Right cardiac atrium (tissue), 5 donors: Measurements from ENCODE around the gene WT1. TPM values are rescaled to one million over a fixed set of nuclear protein-coding genes. Genes with fewer than 3 reads are reported as not detected.
A peak's percentile ranks its signal among the peaks of the same experiment; 100 is the strongest.

Source experiments
- ATAC-seq, 2 donors: fragments of 200-7000 bp; cut with Tn5 transposase; one replicate each; pipeline versions ENCODE4 v1.8.0 to v1.9.1; 2020; ENCODE audit warnings: moderate library complexity in 2 of 2, mild to moderate bottlenecking in 1 of 2
- DNase-seq, 3 donors: peaks; one replicate each; pipeline ENCODE4 v3.0.0-alpha.2; 2020
- H3K27ac ChIP-seq: one replicate; pipeline ENCODE4 v1.5.1; 2013; ENCODE audit warnings: mild to moderate bottlenecking, low read length, control low read depth, moderate library complexity
- H3K27me3 ChIP-seq: one replicate; pipeline ENCODE4 v1.6.1; 2013; ENCODE audit not compliant: control insufficient read depth, insufficient read depth
- H3K4me1 ChIP-seq: one replicate; pipeline ENCODE4 v1.6.1; 2013; ENCODE audit warnings: low read length; ENCODE audit not compliant: control insufficient read depth, insufficient read depth
- H3K4me3 ChIP-seq: one replicate; pipeline ENCODE4 v1.5.1; 2013; ENCODE audit warnings: low read length, control low read depth
- H3K9me3 ChIP-seq: one replicate; pipeline ENCODE4 v1.6.1; 2013; ENCODE audit warnings: low read length; ENCODE audit not compliant: control insufficient read depth
- WGBS: extraction: QIAGEN DNeasy Blood & Tissue Kit; methylation state at CpG from one replicate; pipeline ENCODE4 v1.1.7; 2013; 5-methylcytosine and 5-hydroxymethylcytosine counted together
- intact Hi-C, 4 donors: fragments of 100-400 bp; cut with DNase I; formaldehyde crosslinking; loops; one replicate each; pipeline versions ENCODE4 v1.11.0 to v1.14.0; 2022 to 2023
- polyA plus RNA-seq: library from polyadenylated mRNA; stranded (reverse); fragments of 200-250 nt; gene quantifications from one replicate; pipeline ENCODE4 v1.2.3, GENCODE V29; 2013
- total RNA-seq, 4 donors: library from RNA; stranded (reverse); fragmentation: NEBNext Ultra II Directional; extraction: Animal tissue kit (Norgen Biotek cat#: 25700); gene quantifications; one replicate each; pipeline ENCODE4 v1.2.1, GENCODE V29; 2021
- donor health status: healthy with polysubstance abuse.
- donor health status: DM: no; HTN: yes; CAD: no.
- donor health status: DM: no; HTN: no; CAD: no.
- donor health status: DM: no; HTN: yes; CAD: no; lungs with severe emphysema.
- donor health status: DM: yes; HTN: yes; CAD: no.

Gene WT1
- total and polyA plus RNA-seq, 5 donors, result 1.4 to 3.0 (median 2.0) TPM

- Histone ChIP-seq H3K27me3 (no peaks in the 10 kb centered on the region), H3K27ac (no peak overlapping the region), H3K9me3 (no peaks in the 10 kb centered on the region), H3K4me3 (no peak overlapping the region), H3K4me1 (no peaks in the 10 kb centered on the region)
- 78% methylated on average over 4 of the region's 4 CpGs for WGBS
- ATAC-seq, result peak in 1 of 2 donors; percentile 67
- intact Hi-C loops, result no loop called here
- DNase-seq, result no peak
Measured at GRCh38 chr11:32396991-32397390, 38.3 kb downstream of the WT1 start.

DNA sequence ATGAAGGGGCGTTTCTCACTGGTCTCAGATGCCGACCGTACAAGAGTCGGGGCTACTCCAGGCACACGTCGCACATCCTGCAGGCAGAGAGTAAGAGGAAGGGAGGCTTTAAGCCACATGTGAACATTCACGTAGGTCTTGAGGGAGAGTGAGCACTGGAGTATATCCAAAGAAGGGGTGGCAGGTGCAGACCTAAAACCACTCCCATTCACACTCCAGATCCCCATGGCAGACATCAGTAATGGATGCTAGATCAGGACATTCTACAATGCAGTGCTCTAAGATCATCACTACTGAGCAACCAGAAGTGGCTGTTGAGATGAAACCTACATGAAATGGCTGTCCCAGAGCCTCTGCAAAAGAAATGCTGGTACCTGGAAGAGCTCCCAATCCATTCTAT lies 39.0 kb downstream of the WT1 start:
- peak in 1 of 2 donors; percentile 34 for ATAC-seq
- DNase-seq, result no peak
- Histone ChIP-seq H3K27me3 (no peaks in the 10 kb centered on the region), H3K4me1 (no peaks in the 10 kb centered on the region), H3K4me3 (no peak overlapping the region), H3K9me3 (no peaks in the 10 kb centered on the region), H3K27ac (no peak overlapping the region)
- intact Hi-C loops, result no loop called here
- WGBS, result 81% methylated on average over 7 of the region's 7 CpGs

GRCh38 chr11:32395127-32395526 lies 40.2 kb downstream of the WT1 start:
- no peak overlapping the region for H3K27ac ChIP-seq
- no peak overlapping the region for H3K4me3 ChIP-seq
- intact Hi-C loops, result no loop called here
- WGBS, result 62% methylated on average over 4 of the region's 4 CpGs
- ATAC-seq (no peak), DNase-seq (no peak)
- no peaks in the 10 kb centered on the region for H3K4me1 ChIP-seq
- H3K9me3 ChIP-seq, result no peaks in the 10 kb centered on the region
- no peaks in the 10 kb centered on the region for H3K27me3 ChIP-seq

GRCh38 chr11:32392840-32393239 lies 42.5 kb downstream of the WT1 start:
- intact Hi-C loops, result no loop called here
- H3K27me3 ChIP-seq, result no peaks in the 10 kb centered on the region
- ATAC-seq (no peak), DNase-seq (no peak)
- H3K4me3 ChIP-seq, result no peak overlapping the region
- H3K27ac ChIP-seq, result no peak overlapping the region
- H3K9me3 ChIP-seq, result no peaks in the 10 kb centered on the region
- 94% methylated on average over 2 of the region's 2 CpGs for WGBS
- H3K4me1 ChIP-seq, result no peaks in the 10 kb centered on the region

- no peak for DNase-seq
Measured at GRCh38 chr11:32391956-32392553, 43.3 kb downstream of the WT1 start.

GRCh38 chr11:32391479-32391878 lies 43.9 kb downstream of the WT1 start:
- intact Hi-C loops, result no loop called here
- no peak overlapping the region for H3K27ac ChIP-seq
- no peak overlapping the region for H3K4me3 ChIP-seq
- DNase-seq (no peak), ATAC-seq (no peak)
- no peaks in the 10 kb centered on the region for H3K27me3 ChIP-seq
- 83% methylated on average over 3 of the region's 3 CpGs for WGBS
- H3K9me3 ChIP-seq, result no peaks in the 10 kb centered on the region
- no peaks in the 10 kb centered on the region for H3K4me1 ChIP-seq

More at GRCh38 chr11:32391956-32392553, 43.3 kb downstream of the WT1 start:
- intact Hi-C loops, result no loop called here
- no peak for ATAC-seq
- no peak overlapping the region for H3K4me3 ChIP-seq
- H3K4me1 ChIP-seq, result no peaks in the 10 kb centered on the region
- H3K27ac ChIP-seq, result no peak overlapping the region
- no peaks in the 10 kb centered on the region for H3K9me3 ChIP-seq
- no peaks in the 10 kb centered on the region for H3K27me3 ChIP-seq
- 81% methylated on average over 8 of the region's 8 CpGs for WGBS

DNA sequence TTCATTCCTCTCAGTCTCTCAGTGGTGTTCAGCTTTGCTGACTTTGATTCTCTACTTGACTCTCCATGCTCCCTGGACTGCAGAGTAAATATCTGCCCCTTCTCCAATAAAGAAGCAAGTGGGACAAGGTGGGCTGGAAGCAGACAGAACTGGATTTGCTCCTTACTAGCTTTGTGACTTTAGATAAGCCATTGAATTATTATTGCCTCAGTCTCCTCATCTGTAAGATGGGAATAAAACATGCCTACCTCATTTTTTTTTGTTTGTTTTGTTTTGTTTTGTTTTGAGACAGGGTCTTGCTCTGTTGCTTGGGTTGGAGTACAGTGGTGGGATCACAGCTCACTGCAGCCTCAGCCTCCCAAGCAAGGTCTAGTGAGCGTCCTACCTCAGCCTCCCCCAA lies 44.6 kb downstream of the WT1 start:
- intact Hi-C loops, result no loop called here
- no peaks in the 10 kb centered on the region for H3K27me3 ChIP-seq

DNA sequence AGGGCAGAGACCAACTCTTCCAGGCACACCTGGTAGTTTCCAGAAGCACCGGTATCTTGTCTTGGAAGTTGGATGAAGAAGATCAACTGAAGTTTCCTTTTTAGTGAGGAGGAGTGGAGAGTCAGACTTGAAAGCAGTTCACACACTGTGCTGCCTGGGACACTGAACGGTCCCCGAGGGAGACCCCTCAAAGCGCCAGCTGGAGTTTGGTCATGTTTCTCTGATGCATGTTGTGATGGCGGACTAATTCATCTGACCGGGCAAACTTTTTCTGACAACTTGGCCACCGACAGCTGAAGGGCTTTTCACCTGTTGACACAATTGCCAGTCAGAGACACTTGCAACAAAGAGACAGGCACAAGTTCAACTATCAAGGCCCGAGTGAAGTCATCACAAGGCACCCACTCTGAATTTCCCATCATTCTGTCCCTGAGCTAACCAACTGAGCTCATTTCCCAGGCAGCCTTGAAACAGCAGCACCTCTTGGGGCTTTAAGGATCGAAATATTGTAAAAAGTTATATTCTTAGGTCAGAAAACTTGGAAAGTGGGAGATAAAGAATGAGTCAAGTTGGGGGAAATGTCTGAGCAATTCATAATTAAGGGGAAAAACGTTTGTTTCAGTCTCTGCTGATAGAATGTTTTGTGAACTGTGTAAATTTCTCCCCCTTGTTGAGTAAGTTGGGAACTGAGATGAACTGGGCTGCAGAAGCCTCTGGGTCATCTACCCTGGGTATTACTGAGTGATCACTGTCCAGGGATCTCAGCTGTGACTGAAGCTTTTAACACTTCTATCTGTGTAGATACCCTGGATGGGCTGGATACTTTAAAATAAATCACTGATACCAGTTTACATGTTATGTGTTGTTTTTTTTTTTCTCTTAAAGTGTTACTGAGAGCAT lies 46.2 kb downstream of the WT1 start:
- intact Hi-C loops, result no loop called here
- DNase-seq (no peak), ATAC-seq (no peak)
- no peak overlapping the region for H3K4me3 ChIP-seq
- no peaks in the 10 kb centered on the region for H3K27me3 ChIP-seq
- no peaks in the 10 kb centered on the region for H3K4me1 ChIP-seq
- H3K27ac ChIP-seq, result no peak overlapping the region
- H3K9me3 ChIP-seq, result no peaks in the 10 kb centered on the region
- 81% methylated on average over 10 of the region's 10 CpGs for whole genome bisulfite sequencing

More for the DNA sequence above, 44.6 kb downstream of the WT1 start:
- ATAC-seq, result no peak
- no peak for DNase-seq
- H3K4me3 ChIP-seq, result no peak overlapping the region
- H3K4me1 ChIP-seq, result no peaks in the 10 kb centered on the region
- no peaks in the 10 kb centered on the region for H3K9me3 ChIP-seq
- no peak overlapping the region for H3K27ac ChIP-seq
- WGBS, result 92% methylated on average over 1 of the region's 1 CpG

DNA sequence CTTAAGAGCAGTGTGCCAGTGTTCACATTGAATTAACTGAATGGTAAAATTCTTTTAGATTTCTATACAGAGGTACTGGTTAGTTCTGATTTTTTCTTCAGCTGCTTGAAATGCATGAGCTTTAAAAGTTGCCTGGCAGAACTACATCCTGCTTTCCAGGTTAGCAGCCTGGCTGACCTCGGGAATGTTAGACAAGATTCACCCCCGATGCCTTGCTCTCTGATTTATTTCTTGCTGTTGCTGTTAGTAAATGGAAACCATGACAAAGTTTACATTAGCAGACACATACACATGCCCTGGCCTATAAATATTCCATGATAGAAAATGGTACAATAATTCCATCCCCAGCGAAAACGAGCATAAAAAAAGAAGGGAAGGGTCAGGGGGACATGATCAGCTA lies 47.0 kb downstream of the WT1 start:
- DNase-seq (no peak), ATAC-seq (no peak)
- H3K27ac ChIP-seq, result no peak overlapping the region
- no peaks in the 10 kb centered on the region for H3K9me3 ChIP-seq
- H3K4me1 ChIP-seq, result no peaks in the 10 kb centered on the region
- H3K27me3 ChIP-seq, result no peaks in the 10 kb centered on the region
- intact Hi-C loops, result no loop called here
- WGBS, result 73% methylated on average over 4 of the region's 4 CpGs
- no peak overlapping the region for H3K4me3 ChIP-seq

- Histone ChIP-seq H3K9me3 (no peaks in the 10 kb centered on the region), H3K4me3 (no peak overlapping the region), H3K27me3 (no peaks in the 10 kb centered on the region), H3K4me1 (no peaks in the 10 kb centered on the region), H3K27ac (no peak overlapping the region)
- DNase-seq (no peak), ATAC-seq (no peak)
- intact Hi-C loops, result no loop called here
- 82% methylated on average over 4 of the region's 4 CpGs for WGBS
Measured at GRCh38 chr11:32387411-32387810, 47.9 kb downstream of the WT1 start.

DNA sequence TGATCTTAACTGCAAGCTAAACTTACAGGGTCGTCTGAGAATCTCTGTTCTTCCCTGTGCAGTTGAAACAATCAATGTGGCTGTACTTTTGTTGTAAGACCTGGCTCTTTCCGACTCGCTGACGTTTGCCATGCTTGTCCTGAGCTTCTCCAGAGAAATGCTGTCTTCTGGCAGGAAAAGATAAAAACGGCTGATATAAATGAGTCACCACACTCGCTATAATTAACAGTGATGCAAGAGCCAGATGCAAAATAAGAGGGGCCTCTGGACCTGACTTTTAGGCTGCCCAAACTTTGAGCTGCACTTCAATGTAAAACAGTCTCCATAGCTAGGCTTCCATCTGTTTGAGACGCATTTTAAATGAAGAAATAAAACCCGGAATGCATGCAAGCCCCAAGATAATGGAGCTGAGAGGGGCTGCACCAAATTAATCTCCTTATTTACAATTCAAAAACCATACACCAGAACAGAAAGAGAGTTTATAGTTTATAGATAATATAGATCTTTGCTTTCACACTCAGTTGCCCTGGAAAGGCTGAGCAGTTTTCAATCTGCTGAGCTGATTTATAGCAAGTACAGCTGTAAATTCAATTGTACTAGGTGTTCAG lies 48.5 kb downstream of the WT1 start:
- Histone ChIP-seq H3K4me1 (no peaks in the 10 kb centered on the region), H3K4me3 (no peak overlapping the region), H3K27ac (no peak overlapping the region), H3K27me3 (no peaks in the 10 kb centered on the region), H3K9me3 (no peaks in the 10 kb centered on the region)
- ATAC-seq, result peak; percentile 52 to 69
- intact Hi-C loops, result no loop called here
- DNase-seq, result no peak
- WGBS, result 12% methylated on average over 8 of the region's 8 CpGs
